Amygdala (tissue), 56 donors: ENCODE measurements around the gene RRBP1.
A peak's percentile ranks its signal among the peaks of the same experiment; 100 is the strongest.

Experiments used
- DNase-seq, 56 donors: peaks; one replicate each; lab custom pipeline; 2025; lab: John Stamatoyannopoulos, UW

RRBP1 gene

DNA sequence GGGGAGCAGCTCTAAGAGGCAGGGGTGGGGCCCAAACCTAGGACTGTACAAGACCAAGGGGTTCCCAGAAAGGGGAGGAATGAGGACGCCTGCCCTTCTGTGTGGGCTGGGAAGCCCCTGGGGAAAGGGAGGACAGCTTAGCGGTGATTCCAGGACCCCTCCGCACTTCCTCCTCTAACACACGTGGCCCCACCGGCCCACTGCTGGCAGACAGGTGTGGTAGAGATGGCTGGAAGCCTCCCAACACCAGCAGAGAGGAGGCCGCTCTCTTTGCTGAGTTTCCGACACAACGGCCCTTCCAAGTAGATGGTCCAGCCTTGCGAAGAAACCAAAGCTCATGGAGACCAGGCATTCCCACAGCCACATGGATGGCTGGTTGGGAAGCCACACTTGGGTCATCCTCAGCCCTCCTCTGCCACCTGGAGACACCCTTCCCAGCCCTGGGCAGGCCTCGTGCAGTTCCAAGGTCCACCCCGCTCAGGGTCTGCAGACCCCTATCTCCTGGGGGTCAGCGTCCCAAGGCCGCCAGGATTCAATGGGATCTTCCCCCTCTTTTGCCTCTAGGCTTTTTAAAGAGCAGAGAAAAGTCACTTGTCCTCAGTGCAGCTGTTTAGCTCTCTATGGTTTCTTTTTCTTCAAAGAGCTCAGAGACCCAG lies 43.9 kb downstream of the RRBP1 start:
- no peak for DNase-seq

DNA sequence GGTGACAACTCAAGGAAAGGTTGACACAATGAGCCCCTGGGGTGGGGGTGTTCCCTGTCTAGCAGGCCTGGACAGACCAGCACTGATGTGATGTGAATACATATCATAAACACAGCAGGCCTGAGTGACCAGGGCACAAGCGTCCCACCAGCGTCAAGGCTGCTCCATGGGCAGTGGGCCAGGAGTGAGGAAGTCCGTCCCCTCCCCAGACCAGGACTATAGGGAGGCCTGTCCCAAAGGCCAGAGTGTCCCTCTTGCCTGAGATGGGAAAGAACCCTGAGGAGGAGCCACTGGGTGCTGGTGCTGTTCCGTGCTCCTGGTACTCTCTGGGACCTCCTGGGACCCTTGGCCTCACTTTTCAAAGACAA lies 44.6 kb downstream of the RRBP1 start:
- DNase-seq, result peak in 1 of 56 donors; percentile 33

- peak in 53 of 56 donors; percentile 16 to 93 (median 74) for DNase-seq
These were observed 45.3 kb downstream of the RRBP1 start for GRCh38 chr20:17636523-17637412.

GRCh38 chr20:17635332-17636244 lies 46.5 kb downstream of the RRBP1 start:
- no peak for DNase-seq

DNA sequence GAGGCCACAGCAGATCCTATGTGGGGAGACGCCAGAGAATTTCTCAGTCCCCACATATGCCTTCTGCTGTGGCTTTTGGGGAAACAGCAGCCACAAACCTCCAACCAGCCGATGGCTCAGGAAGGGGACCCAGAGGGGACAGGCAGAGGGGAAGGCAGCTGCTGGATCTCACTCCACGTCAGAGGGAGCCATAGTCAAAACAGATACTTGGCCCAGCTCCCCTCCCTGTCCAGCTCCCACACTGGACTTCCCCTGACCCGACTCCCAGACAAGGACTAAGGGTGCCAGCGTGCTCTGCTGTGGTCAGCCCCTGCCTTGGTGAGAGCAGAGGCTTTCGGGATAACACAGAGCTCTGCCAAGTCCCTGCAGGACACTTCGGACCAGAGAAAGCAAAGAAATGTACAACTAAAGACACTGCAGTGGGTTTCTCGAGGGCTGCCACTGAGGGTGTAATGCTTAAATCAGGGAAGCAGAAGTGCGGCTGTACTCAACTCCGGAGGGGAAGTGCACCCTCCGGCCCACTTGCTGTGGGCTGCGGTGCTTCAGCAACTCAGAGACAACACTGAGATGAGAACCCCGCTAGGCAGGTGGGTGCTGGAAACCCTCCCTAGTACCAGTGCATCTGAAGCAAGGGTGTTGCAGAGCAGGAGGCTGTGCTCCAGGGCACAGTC lies 47.2 kb downstream of the RRBP1 start:
- peak in 11 of 56 donors; percentile 11 to 65 (median 27) for DNase-seq

DNA sequence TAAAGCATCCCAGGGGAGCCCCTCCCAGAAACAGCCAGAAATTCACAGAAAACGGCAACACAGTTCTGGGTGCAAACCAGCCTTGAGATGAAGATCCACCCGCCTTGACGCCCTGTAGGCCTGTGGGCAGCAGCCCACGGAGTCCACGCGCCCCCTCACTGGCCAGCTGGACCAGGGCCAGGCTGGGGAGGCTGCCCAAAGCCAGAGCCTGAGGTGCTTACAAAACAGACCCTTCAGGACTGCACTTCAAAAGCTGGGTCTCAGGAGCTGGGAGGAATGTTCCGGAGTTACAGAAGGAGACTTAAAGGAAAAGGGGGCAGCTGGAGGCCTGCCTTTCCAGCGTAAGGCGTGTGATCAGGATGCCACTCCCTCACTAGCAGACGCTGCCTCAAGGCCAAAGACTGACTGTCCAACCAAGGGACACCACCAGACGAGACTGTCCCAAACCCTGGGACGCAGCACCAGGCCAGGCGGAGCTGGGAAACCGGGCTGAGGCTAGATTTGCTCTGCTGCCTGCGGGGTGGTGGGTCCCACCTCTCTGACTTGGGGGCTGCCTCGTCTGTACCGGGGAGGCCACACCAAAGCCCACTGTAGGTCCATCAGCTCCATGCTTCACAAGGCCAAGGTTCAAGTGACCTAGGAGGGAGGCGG lies 48.1 kb downstream of the RRBP1 start:
- peak in 2 of 56 donors; percentile 23 to 34 for DNase-seq

DNA sequence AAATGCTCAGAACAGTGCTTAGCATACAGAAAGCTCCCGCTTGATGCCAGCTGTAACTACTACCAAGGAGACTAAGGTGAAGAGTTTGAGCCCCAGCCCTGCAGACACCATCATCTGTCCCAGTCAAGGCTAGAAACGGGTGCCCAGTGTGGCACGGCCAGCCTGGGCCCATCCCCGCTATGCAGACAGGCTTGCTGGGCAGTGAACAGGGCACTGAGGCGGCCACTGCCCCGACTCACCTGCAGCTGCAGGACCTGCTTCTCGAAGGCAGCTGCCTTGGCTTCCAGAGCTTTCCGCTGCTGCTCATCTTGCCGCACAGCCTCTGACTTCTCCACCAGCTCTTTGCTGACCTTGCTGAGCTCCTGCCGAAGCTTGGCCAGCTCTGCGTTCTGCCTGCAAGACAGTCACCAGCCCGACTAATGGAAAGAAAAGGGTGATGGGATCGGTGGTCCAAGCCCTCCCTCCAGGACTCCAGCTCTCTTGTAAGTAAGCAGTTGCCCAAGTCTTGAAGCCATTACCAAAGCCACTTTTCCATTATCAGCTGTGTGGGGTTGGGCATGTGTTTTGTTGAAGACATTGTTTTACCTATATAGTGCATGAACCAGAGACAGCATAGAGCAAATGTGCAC lies 48.7 kb downstream of the RRBP1 start:
- no peak for DNase-seq

- no peak for DNase-seq
These were observed 50.3 kb downstream of the RRBP1 start for GRCh38 chr20:17631576-17632319.

DNA sequence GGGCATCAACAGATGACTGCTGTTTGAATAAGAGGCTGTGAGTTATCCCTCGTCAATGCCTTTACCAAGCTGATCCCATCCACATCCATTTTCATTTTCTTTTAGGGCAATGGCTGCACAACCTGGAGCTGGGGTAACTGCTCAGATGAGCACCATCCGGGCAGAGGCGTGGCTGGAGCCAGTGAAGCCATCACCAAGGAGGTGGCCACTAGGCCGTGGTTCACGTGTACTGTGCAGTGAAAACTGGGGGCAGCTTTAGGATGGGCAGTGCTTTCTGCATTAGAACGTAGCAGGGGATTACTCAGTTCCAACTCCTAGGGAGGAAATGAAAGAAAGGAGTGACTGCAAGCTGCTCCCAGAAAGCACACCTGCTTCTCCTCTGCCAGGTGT lies 51.2 kb downstream of the RRBP1 start:
- DNase-seq, result no peak

DNA sequence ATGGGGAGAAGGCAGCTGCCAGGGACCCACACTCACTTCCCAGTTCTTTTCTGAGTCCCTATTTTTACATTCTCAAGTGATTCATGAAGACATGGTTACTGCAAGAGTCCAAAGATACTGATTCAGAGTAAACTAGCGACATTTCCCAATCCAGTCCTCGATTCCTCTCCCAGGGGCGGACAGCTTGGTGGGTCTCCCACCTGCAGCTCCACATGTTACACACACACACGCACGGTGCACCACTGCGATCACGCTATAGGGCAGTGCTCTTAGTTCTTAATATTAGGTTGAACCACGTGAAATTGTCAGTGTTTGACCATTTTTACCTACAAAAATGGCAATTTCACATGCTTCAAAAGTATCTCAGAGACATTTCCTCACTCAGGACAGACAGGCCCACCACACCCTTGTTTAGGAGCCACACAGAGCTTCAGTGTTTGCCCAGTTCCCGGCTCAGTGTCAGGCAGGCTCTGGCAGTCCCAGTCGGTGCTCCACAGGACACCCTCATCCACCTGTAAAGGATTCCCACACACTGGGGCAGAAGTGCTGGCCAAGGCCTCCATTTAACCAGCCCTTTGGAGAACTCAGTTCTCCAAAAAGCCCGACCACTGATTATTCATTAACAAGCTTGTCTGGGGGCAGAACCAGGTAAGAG lies 51.8 kb downstream of the RRBP1 start:
- DNase-seq, result no peak

DNA sequence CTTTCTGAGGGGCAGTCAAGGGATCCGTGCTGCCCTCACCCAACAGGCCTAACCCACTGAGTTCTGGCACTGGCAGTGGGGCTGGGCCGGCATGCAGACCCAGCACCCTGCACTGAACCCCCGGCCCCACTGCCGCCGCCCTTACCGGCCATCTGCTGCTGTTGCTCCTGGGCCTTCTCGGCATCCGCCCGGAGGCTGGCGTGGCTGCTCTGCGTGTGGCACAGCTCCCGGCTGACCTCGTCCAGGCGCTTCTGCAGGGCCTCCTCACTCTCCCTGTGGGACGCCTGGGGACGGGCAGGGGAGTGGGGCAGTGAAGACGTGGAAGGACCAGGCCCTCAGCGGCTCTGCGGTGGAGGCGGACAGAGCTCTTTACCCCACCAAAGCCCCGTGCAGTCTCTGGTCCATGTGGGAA lies 52.4 kb downstream of the RRBP1 start:
- DNase-seq, result no peak

DNA sequence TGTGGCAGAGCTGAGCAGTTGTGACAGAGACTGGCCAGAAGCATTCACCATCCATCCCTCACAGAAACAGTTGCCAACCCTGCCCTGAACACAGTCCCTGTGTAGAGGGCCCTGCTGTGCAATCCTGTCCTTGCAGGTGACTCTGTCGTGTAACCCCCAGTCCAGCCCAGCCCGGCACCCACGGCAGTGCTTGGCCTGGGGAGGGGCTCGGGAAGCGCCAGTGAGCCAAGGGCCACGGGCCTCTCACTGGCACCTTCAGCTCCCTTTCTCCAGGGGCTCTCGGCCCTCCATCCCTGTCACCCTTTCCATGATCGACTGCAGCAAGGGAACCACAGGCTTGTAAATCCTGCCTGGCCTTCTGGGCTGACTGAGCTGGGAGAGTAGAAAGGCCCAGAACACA lies 53.0 kb downstream of the RRBP1 start:
- DNase-seq, result no peak

DNA sequence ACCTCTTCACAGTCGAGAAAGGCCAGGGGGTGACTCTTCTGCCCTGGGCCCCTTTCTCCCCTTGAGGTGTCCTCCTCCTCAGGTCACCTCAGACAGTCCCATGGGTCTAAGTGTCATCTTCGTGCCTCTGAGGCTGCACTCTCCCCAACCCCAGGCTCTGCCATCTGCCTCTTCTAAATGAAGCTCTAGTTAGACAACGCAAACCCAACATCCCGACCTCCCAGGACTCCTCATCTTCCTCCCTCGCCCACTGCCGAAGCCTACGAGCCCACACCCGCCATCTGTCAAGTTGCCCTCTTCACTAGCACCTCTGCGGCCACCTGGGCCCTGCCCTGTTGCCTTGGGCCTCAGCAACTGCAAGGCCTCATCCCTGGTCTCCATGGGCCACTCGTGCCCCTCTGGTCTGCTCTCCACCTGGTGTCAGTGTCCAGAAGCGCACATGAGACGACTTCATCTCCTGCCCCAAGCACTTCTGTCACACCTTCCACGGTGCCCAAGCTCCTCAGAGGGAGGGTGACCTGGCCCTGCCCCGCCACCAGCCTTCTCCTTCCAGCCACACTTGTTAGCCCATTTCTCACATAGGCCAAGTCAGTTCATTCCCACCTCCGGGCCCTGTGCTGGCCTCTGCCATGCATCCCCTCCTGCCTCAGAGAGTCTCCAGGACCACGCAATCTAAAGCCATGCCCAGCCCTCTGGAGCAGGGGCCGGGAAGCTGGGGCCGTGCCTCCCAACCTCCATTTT lies 53.8 kb downstream of the RRBP1 start:
- DNase-seq, result no peak

GRCh38 chr20:17627101-17627955 lies 54.7 kb downstream of the RRBP1 start:
- no peak for DNase-seq

DNA sequence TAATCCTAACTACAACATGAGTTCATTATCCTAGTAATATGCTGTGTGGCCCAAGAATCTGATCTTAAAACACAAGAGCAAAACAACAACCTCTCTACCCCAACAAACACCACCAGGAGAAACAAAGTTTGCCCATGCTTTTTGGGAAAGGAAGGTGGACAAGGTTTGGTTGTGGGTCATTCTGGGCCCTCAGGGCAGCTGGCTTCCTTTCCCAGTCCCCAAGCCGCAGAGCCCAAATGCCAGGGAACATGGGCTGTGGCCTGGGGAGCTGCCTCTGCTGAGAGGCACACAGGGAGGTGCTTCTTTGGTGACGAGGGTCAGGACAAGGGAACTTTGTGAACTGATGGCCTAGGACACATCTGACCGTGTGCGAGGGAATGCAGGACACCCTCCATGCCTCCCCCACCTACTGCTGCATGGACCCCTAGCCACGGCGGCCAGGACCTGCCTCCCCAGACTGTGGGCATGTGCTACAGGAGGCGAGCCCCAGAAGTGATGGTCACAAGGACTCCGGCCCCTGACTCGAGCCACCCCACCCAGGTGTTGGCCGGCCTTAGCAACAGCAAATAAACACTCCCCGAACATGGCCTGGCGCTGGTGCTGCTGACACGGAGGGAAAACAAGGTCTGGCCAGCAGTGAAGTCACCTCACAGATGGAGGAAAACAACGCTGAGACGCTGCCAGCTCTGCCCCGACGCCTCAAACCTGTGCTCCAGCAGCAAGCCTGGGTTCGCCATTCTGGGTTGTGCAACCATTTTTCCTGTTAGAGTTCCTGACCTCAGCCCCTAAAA lies 55.6 kb downstream of the RRBP1 start:
- no peak for DNase-seq
